GM19025 (cell line): ENCODE results near the gene CNTN5.

Source experiments
- ATAC-seq: cut with Tn5 transposase; IDR thresholded peaks from one replicate; pipeline ENCODE4 v1.9.1; 2021; ENCODE audit warnings: mild to moderate bottlenecking, low read depth, moderate library complexity; ENCODE audit not compliant: unreplicated experiment

CNTN5 gene

GRCh38 chr11:100008417-100008816 lies 987.7 kb downstream of the CNTN5 start:
- no peak for ATAC-seq

GRCh38 chr11:100009728-100010127 lies 989.0 kb downstream of the CNTN5 start:
- no peak for ATAC-seq

- ATAC-seq = no peak
Observed at GRCh38 chr11:100010393-100010792, 989.6 kb downstream of the CNTN5 start.

GRCh38 chr11:100011697-100012096 lies 990.9 kb downstream of the CNTN5 start:
- ATAC-seq = no peak

GRCh38 chr11:100013011-100013410 lies 992.3 kb downstream of the CNTN5 start:
- no peak for ATAC-seq

GRCh38 chr11:100031973-100032372 lies 1011.2 kb downstream of the CNTN5 start:
- no peak for ATAC-seq

GRCh38 chr11:100061006-100061405 lies 1040.3 kb downstream of the CNTN5 start:
- ATAC-seq = no peak

- no peak for ATAC-seq
Observed at GRCh38 chr11:100066399-100066798, 1045.7 kb downstream of the CNTN5 start.

GRCh38 chr11:100068116-100068515 lies 1047.4 kb downstream of the CNTN5 start:
- ATAC-seq = no peak

- ATAC-seq = no peak
Observed at GRCh38 chr11:100072131-100072530, 1051.4 kb downstream of the CNTN5 start.

- ATAC-seq = no peak
Observed at GRCh38 chr11:100080381-100080780, 1059.6 kb downstream of the CNTN5 start.

- no peak for ATAC-seq
Observed at GRCh38 chr11:100080821-100081220, 1060.1 kb downstream of the CNTN5 start.

GRCh38 chr11:100093698-100094097 lies 1072.9 kb downstream of the CNTN5 start:
- no peak for ATAC-seq

GRCh38 chr11:100094121-100094865 lies 1073.5 kb downstream of the CNTN5 start:
- no peak for ATAC-seq

- no peak for ATAC-seq
Observed at GRCh38 chr11:100095809-100096208, 1075.1 kb downstream of the CNTN5 start.

GRCh38 chr11:100098560-100098959 lies 1077.8 kb downstream of the CNTN5 start:
- ATAC-seq = no peak

GRCh38 chr11:100105255-100105981 lies 1084.7 kb downstream of the CNTN5 start:
- no peak for ATAC-seq

- ATAC-seq = no peak
Observed at GRCh38 chr11:100105982-100106358, 1085.2 kb downstream of the CNTN5 start.

GRCh38 chr11:100119176-100119575 lies 1098.4 kb downstream of the CNTN5 start:
- no peak for ATAC-seq

GRCh38 chr11:100133114-100133513 lies 1112.4 kb downstream of the CNTN5 start:
- no peak for ATAC-seq

- no peak for ATAC-seq
Observed at GRCh38 chr11:100141201-100141600, 1120.5 kb downstream of the CNTN5 start.

- no peak for ATAC-seq
Observed at GRCh38 chr11:100151944-100152343, 1131.2 kb downstream of the CNTN5 start.
